ENCODE measurements around the gene DAB2. TPM values are rescaled to one million over a fixed set of nuclear protein-coding genes. Genes with fewer than 3 reads are reported as not detected.

Gene DAB2
- total and polyA plus RNA-seq, 2 of the 8 experiments (the other 6 are each of a cell fraction or from before 2014, with no cell fraction given): 2.6 to 4.9 TPM

DNA sequence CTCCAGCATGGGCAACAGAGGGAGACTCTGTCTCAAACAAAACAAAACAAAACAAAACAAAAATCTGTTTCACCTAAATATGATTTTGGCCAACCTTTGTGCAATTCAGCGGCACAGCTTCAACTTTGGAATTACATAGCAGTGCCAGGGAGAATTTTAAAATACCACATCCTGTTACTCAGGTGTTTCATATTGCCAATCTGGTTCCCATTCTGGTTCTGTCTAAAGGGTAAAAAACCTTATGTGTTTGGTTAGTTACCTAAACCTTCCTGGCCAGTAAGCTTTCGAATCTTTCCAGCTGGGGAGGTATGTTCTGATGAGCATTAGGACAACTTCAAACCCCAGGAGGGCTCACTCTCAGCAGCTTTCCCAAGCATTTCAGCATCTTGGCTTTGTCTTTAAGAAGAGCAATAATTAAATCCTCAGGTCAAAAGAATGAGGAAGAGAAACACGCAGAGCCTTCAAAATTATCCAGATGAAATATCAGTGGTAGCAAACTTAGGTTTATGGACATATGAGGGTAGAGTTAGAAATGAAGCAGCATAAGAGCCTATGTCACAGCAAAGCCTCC is 2.7 kb downstream of the DAB2 start:
- Histone ChIP-seq H3K23me2 (ENCODE audit: low read depth, low read length) (peaks cover 7% of the 10 kb centered on the region; the same call in 1 of the 2 replicates), H2BK12ac (ENCODE audit: low read depth, low read length) (no peak overlapping the region), H2BK5ac (ENCODE audit: low read depth, low read length) (no peak overlapping the region), H3K56ac (replicated peaks; ENCODE audit: insufficient read length, low read depth, low read length) (no peak overlapping the region), H3K4me3 (ENCODE audit: extremely low read depth in 1 of 4, insufficient read depth in 2 of 4, low read depth in 3 of 4, low read length in 4 of 4) (no peak overlapping the region), H3K79me2 (ENCODE audit: control insufficient read depth in 1 of 2, insufficient read depth in 2 of 2, low read length in 2 of 2) (no peaks in the 10 kb centered on the region), H3K36me3 (ENCODE audit: control insufficient read depth in 2 of 4, insufficient read depth in 4 of 4, low read length in 3 of 4) (no peaks in the 10 kb centered on the region), H2BK20ac (ENCODE audit: low read length) (no peak overlapping the region), H3K79me1 (ENCODE audit: low read depth, low read length) (no peaks in the 10 kb centered on the region), H4K91ac (replicated peaks; ENCODE audit: insufficient read length, low read length) (no peak overlapping the region), H2AK5ac (ENCODE audit: low read depth, low read length) (no peak overlapping the region), H3K9ac (replicated peaks in 1 of 4; ENCODE audit: extremely low read depth in 1 of 4, low read depth in 3 of 4, low read length in 3 of 4) (no peak overlapping the region), H3K4ac (replicated peaks; ENCODE audit: insufficient read length, low read depth, low read length) (no peak overlapping the region), H3K23ac (ENCODE audit: insufficient read length) (no peak overlapping the region), H3K4me1 (replicated peaks in 1 of 4; ENCODE audit: control insufficient read depth in 3 of 4, insufficient read depth in 4 of 4, low read length in 3 of 4) (peaks cover 0 to 12% (median 5%) of the 10 kb centered on the region in 4 experiments; a peak in 5 of 7 replicates), H4K8ac (ENCODE audit: extremely low read depth, insufficient read depth, low read length) (no peak overlapping the region), H2BK15ac (ENCODE audit: low read length) (no peak overlapping the region), H2BK120ac (replicated peaks; ENCODE audit: low read depth, low read length) (no peak overlapping the region), H3K27me3 (replicated peaks in 1 of 4; ENCODE audit: control insufficient read depth in 3 of 4, extremely low read depth in 1 of 4, insufficient read depth in 3 of 4, low read length in 3 of 4) (peaks cover 0 to 2% (median under 1%) of the 10 kb centered on the region in 4 experiments; a peak in 2 of 7 replicates), H3K18ac (ENCODE audit: extremely low read depth, low read length) (no peak overlapping the region), H4K20me1 (replicated peaks in 1 of 2; ENCODE audit: control insufficient read depth in 1 of 2, insufficient read depth in 2 of 2, low read length in 2 of 2) (no peaks in the 10 kb centered on the region), H3K4me2 (ENCODE audit: insufficient read depth in 1 of 2, low read depth in 2 of 2, low read length in 2 of 2) (no peak overlapping the region), H2AFZ (ENCODE audit: low read length) (no peak overlapping the region), H4K5ac (ENCODE audit: insufficient read length, low read depth, low read length) (no peak overlapping the region), H3K27ac (ENCODE audit: low read depth, low read length) (no peak overlapping the region), H3K9me3 (ENCODE audit: insufficient read depth in 2 of 2, low read depth in 1 of 2, low read length in 1 of 2) (no peaks in the 10 kb centered on the region), H3K14ac (ENCODE audit: insufficient read length) (no peak overlapping the region)
- FAIRE-seq: no peak
- CTCF ChIA-PET (ENCODE audit: partially characterized antibody): no interaction called here
- POLR2A ChIA-PET (ENCODE audit: partially characterized antibody): no interaction called here
- 84% methylated on average over 3 of the region's 3 CpGs; no CpG with 5 or more reads in 1 of the 2 experiments for WGBS, 2 experiments (ENCODE audit: extremely low coverage in 1 of 2, insufficient coverage in 1 of 2, insufficient read length in 1 of 2, insufficient replicate concordance in 2 of 2, low coverage in 1 of 2, low lambda C conversion rate in 2 of 2, missing lambda C conversion rate in 1 of 2)
- DNase-seq (ENCODE audit: low read depth in 1 of 2, low spot score in 2 of 2): no peak
- TF ChIP-seq JUN (IDR thresholded peaks at IDR 0.05; ENCODE audit: low read depth, low read length): no peak
- TF ChIP-seq SIX5 (IDR thresholded peaks at IDR 0.05; ENCODE audit: low read depth, low read length): no peak
- TF ChIP-seq YY1 (IDR thresholded peaks at IDR 0.05; ENCODE audit: low read depth, low read length): no peak
- TF ChIP-seq, protein P1, sequence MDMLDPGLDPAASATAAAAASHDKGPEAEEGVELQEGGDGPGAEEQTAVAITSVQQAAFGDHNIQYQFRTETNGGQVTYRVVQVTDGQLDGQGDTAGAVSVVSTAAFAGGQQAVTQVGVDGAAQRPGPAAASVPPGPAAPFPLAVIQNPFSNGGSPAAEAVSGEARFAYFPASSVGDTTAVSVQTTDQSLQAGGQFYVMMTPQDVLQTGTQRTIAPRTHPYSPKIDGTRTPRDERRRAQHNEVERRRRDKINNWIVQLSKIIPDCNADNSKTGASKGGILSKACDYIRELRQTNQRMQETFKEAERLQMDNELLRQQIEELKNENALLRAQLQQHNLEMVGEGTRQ (IDR thresholded peaks at IDR 0.05; ENCODE audit: low read length): no peak
- no peak for TF ChIP-seq EZH2 (IDR thresholded peaks at IDR 0.05; ENCODE audit: low read depth, low read length, severe bottlenecking)
- no peak for TF ChIP-seq NANOG (IDR thresholded peaks at IDR 0.05; ENCODE audit: insufficient read depth, low read depth, low read length, poor library complexity, severe bottlenecking)
- TF ChIP-seq EGR1 (IDR thresholded peaks at IDR 0.05; ENCODE audit: borderline replicate concordance, low read depth, low read length): no peak
- no peak for TF ChIP-seq RXRA (IDR thresholded peaks at IDR 0.05; ENCODE audit: insufficient read depth, low read depth, low read length)
- no peak for TF ChIP-seq MAFK (IDR thresholded peaks at IDR 0.05; ENCODE audit: low read depth, low read length)
- TF ChIP-seq ZNF274 (IDR thresholded peaks at IDR 0.05; ENCODE audit: borderline replicate concordance, extremely low read depth, low read length): no peak
- no peak for TF ChIP-seq SIRT6 (IDR thresholded peaks at IDR 0.05; ENCODE audit: low read length)
- TF ChIP-seq SP4 (IDR thresholded peaks at IDR 0.05; ENCODE audit: low read length): no peak
- TF ChIP-seq FOSL1 (IDR thresholded peaks at IDR 0.05; ENCODE audit: insufficient read depth, low read depth, low read length): no peak
- no peak for TF ChIP-seq TAF1 (IDR thresholded peaks at IDR 0.05; ENCODE audit: low read depth, low read length)
